ENCODE results near the gene EMP2.

The EMP2 gene

GRCh38 chr16:10558746-10559641 is 21.4 kb downstream of the EMP2 start:
- H3K4me3 ChIP-seq (ENCODE audit: low read depth, low read length), result no peak overlapping the region
- no peak for TF ChIP-seq CTCF (conservative IDR thresholded peaks at IDR 0.05; ENCODE audit: low read depth, low read length)
- no peak for DNase-seq (ENCODE audit: low read depth)

- no peak for DNase-seq (ENCODE audit: low read depth)
- no peak for TF ChIP-seq CTCF (conservative IDR thresholded peaks at IDR 0.05; ENCODE audit: low read depth, low read length)
- no peak overlapping the region for H3K4me3 ChIP-seq (ENCODE audit: low read depth, low read length)
These were observed 22.1 kb downstream of the EMP2 start for GRCh38 chr16:10558305-10558704.

- TF ChIP-seq CTCF (conservative IDR thresholded peaks at IDR 0.05; ENCODE audit: low read depth, low read length), result no peak
- DNase-seq (ENCODE audit: low read depth), result no peak
- no peak overlapping the region for H3K4me3 ChIP-seq (ENCODE audit: low read depth, low read length)
These were observed 22.6 kb downstream of the EMP2 start for GRCh38 chr16:10557750-10558149.

- no peak for TF ChIP-seq CTCF (conservative IDR thresholded peaks at IDR 0.05; ENCODE audit: low read depth, low read length)
- DNase-seq (ENCODE audit: low read depth), result no peak
- H3K4me3 ChIP-seq (ENCODE audit: low read depth, low read length), result no peak overlapping the region
These were observed 24.2 kb downstream of the EMP2 start for GRCh38 chr16:10556236-10556635.

GRCh38 chr16:10554569-10554968 is 25.8 kb downstream of the EMP2 start:
- TF ChIP-seq CTCF (conservative IDR thresholded peaks at IDR 0.05; ENCODE audit: low read depth, low read length), result no peak
- DNase-seq (ENCODE audit: low read depth), result no peak
- no peak overlapping the region for H3K4me3 ChIP-seq (ENCODE audit: low read depth, low read length)

- H3K4me3 ChIP-seq (ENCODE audit: low read depth, low read length), result no peak overlapping the region
These were observed 27.4 kb downstream of the EMP2 start for GRCh38 chr16:10552998-10553491.

More at GRCh38 chr16:10552998-10553491, 27.4 kb downstream of the EMP2 start:
- TF ChIP-seq CTCF (conservative IDR thresholded peaks at IDR 0.05; ENCODE audit: low read depth, low read length), result no peak
- DNase-seq (ENCODE audit: low read depth), result no peak

Data from choroid plexus epithelial cell (primary cell).